ENCODE results near the gene NUDT3.

The NUDT3 gene

GRCh38 chr6:34236443-34237315, 155.8 kb downstream of the NUDT3 start, which contains the start of gene HMGA1:
TSS of gene HMGA1 (plus strand) at chr6:34236873. CDS start at chr6:34240781, 3,908 bp downstream.
- Histone ChIP-seq H3K79me2 (ENCODE audit: low read length) (peaks cover 56% of the 10 kb centered on the region), H3K4me1 (ENCODE audit: low read length) (peaks cover 13% of the 10 kb centered on the region), H3K27ac (ENCODE audit: low read length) (peak within 1 kb of the TSS; percentile 81), H3K9ac (ENCODE audit: low read length) (peak within 1 kb of the TSS; percentile 100), H3K4me2 (ENCODE audit: low read length) (peak within 1 kb of the TSS; percentile 98), H2AFZ (ENCODE audit: low read depth, low read length) (no peak within 1 kb of the TSS), H3K9me3 (ENCODE audit: insufficient read depth, low read length) (no peaks in the 10 kb centered on the region), H3K4me3 (ENCODE audit: low read length) (peak within 1 kb of the TSS; percentile 98), H4K20me1 (ENCODE audit: insufficient read depth, low read length) (peaks cover 34% of the 10 kb centered on the region), H3K27me3 (ENCODE audit: low read depth, low read length) (no peaks in the 10 kb centered on the region), H3K36me3 (replicated peaks; ENCODE audit: low read depth, low read length) (peaks cover 29% of the 10 kb centered on the region)
- TF ChIP-seq EZH2phosphoT487 (IDR thresholded peaks at IDR 0.05; ENCODE audit: low read depth) = no peak
- no peak for TF ChIP-seq CTCF (IDR thresholded peaks at IDR 0.05; ENCODE audit: low read depth, low read length)

GRCh38 chr6:34236131-34236442, 156.4 kb downstream of the NUDT3 start:
- Histone ChIP-seq H2AFZ (ENCODE audit: low read depth, low read length) (no peak overlapping the region), H3K4me2 (ENCODE audit: low read length) (peak overlapping the region; percentile 98), H3K4me3 (ENCODE audit: low read length) (peak overlapping the region; percentile 98), H3K9ac (ENCODE audit: low read length) (peak overlapping the region; percentile 99), H3K27me3 (ENCODE audit: low read depth, low read length) (no peaks in the 10 kb centered on the region), H3K4me1 (ENCODE audit: low read length) (peaks cover 13% of the 10 kb centered on the region), H4K20me1 (ENCODE audit: insufficient read depth, low read length) (peaks cover 30% of the 10 kb centered on the region), H3K36me3 (replicated peaks; ENCODE audit: low read depth, low read length) (peaks cover 23% of the 10 kb centered on the region), H3K27ac (ENCODE audit: low read length) (peak overlapping the region; percentile 80), H3K9me3 (ENCODE audit: insufficient read depth, low read length) (no peaks in the 10 kb centered on the region), H3K79me2 (ENCODE audit: low read length) (peaks cover 51% of the 10 kb centered on the region)
- TF ChIP-seq CTCF (IDR thresholded peaks at IDR 0.05; ENCODE audit: low read depth, low read length) = no peak
- TF ChIP-seq EZH2phosphoT487 (IDR thresholded peaks at IDR 0.05; ENCODE audit: low read depth) = no peak

- no peaks in the 10 kb centered on the region for H3K9me3 ChIP-seq (ENCODE audit: insufficient read depth, low read length)
- H3K9ac ChIP-seq (ENCODE audit: low read length) = peak overlapping the region; percentile 99
- H4K20me1 ChIP-seq (ENCODE audit: insufficient read depth, low read length) = peaks cover 24% of the 10 kb centered on the region
- H3K27me3 ChIP-seq (ENCODE audit: low read depth, low read length) = no peaks in the 10 kb centered on the region
- peak overlapping the region; percentile 80 for H3K27ac ChIP-seq (ENCODE audit: low read length)
- H2AFZ ChIP-seq (ENCODE audit: low read depth, low read length) = no peak overlapping the region
- H3K4me3 ChIP-seq (ENCODE audit: low read length) = peak overlapping the region; percentile 98
- TF ChIP-seq EZH2phosphoT487 (IDR thresholded peaks at IDR 0.05; ENCODE audit: low read depth) (no peak), CTCF (IDR thresholded peaks at IDR 0.05; ENCODE audit: low read depth, low read length) (no peak)
- H3K4me1 ChIP-seq (ENCODE audit: low read length) = peaks cover 13% of the 10 kb centered on the region
- H3K79me2 ChIP-seq (ENCODE audit: low read length) = peaks cover 45% of the 10 kb centered on the region
- H3K36me3 ChIP-seq (replicated peaks; ENCODE audit: low read depth, low read length) = peaks cover 20% of the 10 kb centered on the region
- peak overlapping the region; percentile 98 for H3K4me2 ChIP-seq (ENCODE audit: low read length)
Measured at GRCh38 chr6:34235307-34236130, 156.9 kb downstream of the NUDT3 start.

Measured in OCI-LY3 (cell line).